ENCODE measurements around the gene JAM3.

DNA sequence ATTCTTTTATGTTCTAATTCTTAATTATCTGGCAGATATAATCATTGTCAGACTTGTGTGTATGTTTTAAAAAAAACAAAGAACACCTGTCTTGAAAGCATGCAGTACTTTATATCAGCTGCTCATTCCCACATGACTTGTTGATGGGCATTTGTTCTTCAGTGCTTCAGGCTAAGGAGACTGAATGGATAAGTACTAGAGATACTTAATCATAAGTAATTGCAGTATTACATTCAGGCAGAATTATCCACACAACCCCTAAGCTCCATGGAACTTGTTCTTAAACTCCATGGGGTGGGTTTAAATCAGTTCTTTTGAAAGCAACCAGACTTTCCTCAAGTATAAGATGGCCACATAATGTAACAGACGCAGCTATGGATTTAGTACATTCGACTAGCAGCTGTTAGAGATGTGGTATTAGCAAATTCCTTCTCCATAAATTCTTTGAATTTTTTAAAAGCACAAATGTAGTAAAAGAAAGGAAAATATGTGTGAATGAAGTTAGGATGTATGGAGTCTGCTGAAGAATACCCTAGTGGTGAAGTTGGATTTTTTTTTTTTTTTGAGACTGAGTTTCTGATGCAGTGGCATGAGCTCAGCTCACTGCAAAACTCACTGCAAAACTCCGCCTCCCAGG lies 3.0 kb downstream of the JAM3 start:
- TF ChIP-seq POLR2AphosphoS5 (IDR thresholded peaks at IDR 0.05) (no peak), POLR2A (IDR thresholded peaks at IDR 0.05) (no peak)
- TF ChIP-seq, protein P1, sequence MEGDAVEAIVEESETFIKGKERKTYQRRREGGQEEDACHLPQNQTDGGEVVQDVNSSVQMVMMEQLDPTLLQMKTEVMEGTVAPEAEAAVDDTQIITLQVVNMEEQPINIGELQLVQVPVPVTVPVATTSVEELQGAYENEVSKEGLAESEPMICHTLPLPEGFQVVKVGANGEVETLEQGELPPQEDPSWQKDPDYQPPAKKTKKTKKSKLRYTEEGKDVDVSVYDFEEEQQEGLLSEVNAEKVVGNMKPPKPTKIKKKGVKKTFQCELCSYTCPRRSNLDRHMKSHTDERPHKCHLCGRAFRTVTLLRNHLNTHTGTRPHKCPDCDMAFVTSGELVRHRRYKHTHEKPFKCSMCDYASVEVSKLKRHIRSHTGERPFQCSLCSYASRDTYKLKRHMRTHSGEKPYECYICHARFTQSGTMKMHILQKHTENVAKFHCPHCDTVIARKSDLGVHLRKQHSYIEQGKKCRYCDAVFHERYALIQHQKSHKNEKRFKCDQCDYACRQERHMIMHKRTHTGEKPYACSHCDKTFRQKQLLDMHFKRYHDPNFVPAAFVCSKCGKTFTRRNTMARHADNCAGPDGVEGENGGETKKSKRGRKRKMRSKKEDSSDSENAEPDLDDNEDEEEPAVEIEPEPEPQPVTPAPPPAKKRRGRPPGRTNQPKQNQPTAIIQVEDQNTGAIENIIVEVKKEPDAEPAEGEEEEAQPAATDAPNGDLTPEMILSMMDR (IDR thresholded peaks at IDR 0.05): no peak

Data from suprapubic skin (tissue), 4 donors.